HCT116 (cell line): ENCODE results near the gene FSD1. TPM values are rescaled to one million over a fixed set of nuclear protein-coding genes. Genes with fewer than 3 reads are reported as not detected.

Experiments used
- ATAC-seq: fragments of 200-7000 bp; cut with Tn5 transposase; 2 replicates; pipeline ENCODE4 v1.9.1; 2020; ENCODE audit warnings: mild to moderate bottlenecking, moderate library complexity
- BruUV-seq: library from RNA; stranded (reverse); fragments of 400-500 nt; replicated peaks from 2 replicates; lab custom pipeline; 2021; lab: Mats Ljungman, UMichigan
- CTCF ChIA-PET: fragments of 300-600 bp; sonication (Branson Sonifier 250); formaldehyde crosslinking; loops from one replicate; lab custom pipeline; 2021; ENCODE audit warnings: antibody characterized with exemption; lab: Charles Lee
- POLR2A ChIA-PET: fragments of 300-600, 350-600 bp; sonication (Branson Sonifier 250); formaldehyde crosslinking; loops from one replicate; lab custom pipeline; 2021; ENCODE audit warnings: antibody characterized with exemption; lab: Charles Lee
- RAD21 ChIA-PET, 2 experiments: fragments of 300-600 bp; sonication (Branson Sonifier 250); formaldehyde crosslinking; loops; one replicate each; lab custom pipeline; 2023; ENCODE audit warnings: low total read pairs in 2 of 2; ENCODE audit not compliant: uncharacterized antibody in 2 of 2, unreplicated experiment in 2 of 2, low non-redundant PET in 1 of 2; lab: Charles Lee
- DNase-seq: peaks from one replicate; pipeline ENCODE4 v3.0.0-alpha.2; 2010; ENCODE audit warnings: low read depth, low spot score
- H2AFZ ChIP-seq: fragments of 200-600 bp; shearing (Covaris generic), sonication (generic); 2 replicates; pipeline ENCODE4 v1.6.1; 2017; ENCODE audit warnings: low read depth, mixed run types, mixed read lengths, antibody characterized with exemption, low read length; ENCODE audit not compliant: poor library complexity, severe bottlenecking
- H3K27ac ChIP-seq: 2 replicates; pipeline ENCODE4 v1.5.1; 2012; ENCODE audit warnings: low read depth, low read length
- H3K27me3 ChIP-seq: fragments of 200-600 bp; sonication (generic); 2 replicates; pipeline ENCODE4 v1.6.1; 2016; ENCODE audit warnings: mixed run types, low read length, mixed read lengths; ENCODE audit not compliant: insufficient read depth
- H3K36me3 ChIP-seq, 2 experiments: fragments of 200-500 bp in 1 of 2; fragments of 200-600 bp in 1 of 2; sonication (Bioruptor generic) in 1 of 2; sonication (generic) in 1 of 2; 2 replicates each; pipeline versions ENCODE4 v1.5.1 to v1.6.1; 2014 to 2016; ENCODE audit warnings: low read length in 2 of 2, inconsistent platforms in 1 of 2, mixed read lengths in 1 of 2, mixed run types in 1 of 2; ENCODE audit not compliant: insufficient read depth in 2 of 2, control insufficient read depth in 1 of 2
- H3K4me1 ChIP-seq, 2 experiments: fragments of 200-600 bp in 1 of 2; sonication (generic) in 1 of 2; 2 replicates each; pipeline versions ENCODE4 v1.5.1 to v1.6.1; 2012 to 2017; ENCODE audit warnings: low read length in 2 of 2, inconsistent platforms in 1 of 2, mild to moderate bottlenecking in 1 of 2, mixed read lengths in 1 of 2, mixed run types in 1 of 2, moderate library complexity in 1 of 2; ENCODE audit not compliant: insufficient read depth in 2 of 2, control insufficient read depth in 1 of 2
- H3K4me2 ChIP-seq: fragments of 200-600 bp; sonication (generic); 2 replicates; pipeline ENCODE4 v1.6.1; 2017; ENCODE audit warnings: mixed run types, low read length, mixed read lengths
- H3K4me3 ChIP-seq, 2 experiments: fragments of 200-600 bp in 1 of 2; sonication (generic) in 1 of 2; replicated peaks in 1 of 2; 2 replicates each; pipeline ENCODE4 v1.5.1; 2011 to 2016; ENCODE audit warnings: low read length in 2 of 2, control low read depth in 1 of 2, low read depth in 1 of 2, mild to moderate bottlenecking in 1 of 2, mixed read lengths in 1 of 2, mixed run types in 1 of 2
- H3K79me2 ChIP-seq: fragments of 200-600 bp; sonication (generic); 2 replicates; pipeline ENCODE4 v1.6.1; 2017; ENCODE audit warnings: mild to moderate bottlenecking, mixed run types, low read length, moderate library complexity, mixed read lengths; ENCODE audit not compliant: insufficient read depth
- H3K9ac ChIP-seq: fragments of 200-600 bp; sonication (generic); 2 replicates; pipeline ENCODE4 v1.6.1; 2016; ENCODE audit warnings: low read length, mixed read lengths
- H3K9me2 ChIP-seq: fragments of 200-600 bp; sonication (generic), shearing (Covaris generic); 2 replicates; pipeline ENCODE4 v1.6.1; 2017; ENCODE audit warnings: mixed run types, mild to moderate bottlenecking, moderate library complexity; ENCODE audit not compliant: insufficient read depth
- H3K9me3 ChIP-seq, 2 experiments: fragments of 200-500 bp in 1 of 2; fragments of 200-600 bp in 1 of 2; sonication (Bioruptor generic) in 1 of 2; sonication (generic) in 1 of 2; 2 replicates each; pipeline ENCODE4 v1.6.1; 2014 to 2017; ENCODE audit warnings: low read length in 2 of 2, mixed read lengths in 2 of 2, inconsistent platforms in 1 of 2, low read depth in 1 of 2, mild to moderate bottlenecking in 1 of 2, mixed run types in 1 of 2, moderate library complexity in 1 of 2; ENCODE audit not compliant: control insufficient read depth in 1 of 2, insufficient read depth in 1 of 2
- H4K20me1 ChIP-seq: fragments of 200-600 bp; sonication (generic), shearing (Covaris generic); 2 replicates; pipeline ENCODE4 v1.6.1; 2017; ENCODE audit warnings: mixed run types, mild to moderate bottlenecking, moderate library complexity; ENCODE audit not compliant: insufficient read depth
- ATF3 ChIP-seq: IDR thresholded peaks from 2 replicates; pipeline ENCODE4 v1.6.1; 2012
- CBX3 ChIP-seq: IDR thresholded peaks from 2 replicates; pipeline ENCODE4 v1.6.1; 2012; ENCODE audit warnings: low read depth
- CEBPB ChIP-seq: IDR thresholded peaks from 2 replicates; pipeline ENCODE4 v1.6.1; 2012; ENCODE audit warnings: low read depth
- CTCF ChIP-seq, 3 experiments: fragments of 200-600 bp in 1 of 3; sonication (generic) in 1 of 3; IDR thresholded peaks in 2 of 3; conservative IDR thresholded peaks in 1 of 3; 2 replicates each; pipeline ENCODE4 v1.5.1; 2012 to 2017; ENCODE audit warnings: low read depth in 2 of 3, low read length in 2 of 3, antibody characterized with exemption in 1 of 3, borderline replicate concordance in 1 of 3, control low read depth in 1 of 3, mild to moderate bottlenecking in 1 of 3, mixed read lengths in 1 of 3, mixed run types in 1 of 3, moderate library complexity in 1 of 3; ENCODE audit not compliant: insufficient read depth in 1 of 3
- EGR1 ChIP-seq: IDR thresholded peaks from 2 replicates; pipeline ENCODE4 v1.6.1; 2012; ENCODE audit warnings: low read depth
- ELF1 ChIP-seq: IDR thresholded peaks from 2 replicates; pipeline ENCODE4 v1.6.1; 2012; ENCODE audit warnings: low read depth, borderline replicate concordance
- EZH2 ChIP-seq: fragments of 200-600 bp; sonication (generic); IDR thresholded peaks from 2 replicates; pipeline ENCODE4 v1.6.1; 2017; ENCODE audit warnings: antibody characterized with exemption, mixed run types
- EZH2phosphoT487 ChIP-seq: fragments of 200-600 bp; IDR thresholded peaks from 2 replicates; pipeline ENCODE4 v1.6.1; 2018; ENCODE audit warnings: antibody characterized with exemption, borderline replicate concordance
- FOSL1 ChIP-seq: IDR thresholded peaks from 2 replicates; pipeline ENCODE4 v1.6.1; 2012; ENCODE audit warnings: low read depth
- JUND ChIP-seq: IDR thresholded peaks from 2 replicates; pipeline ENCODE4 v1.6.1; 2012
- MAX ChIP-seq: IDR thresholded peaks from 2 replicates; pipeline ENCODE4 v1.6.1; 2012
- POLR2A ChIP-seq: IDR thresholded peaks from 2 replicates; pipeline ENCODE4 v1.7.0; 2011; ENCODE audit warnings: borderline replicate concordance; ENCODE audit not compliant: insufficient read depth, insufficient read length; ENCODE audit errors: extremely low read depth
- POLR2AphosphoS5 ChIP-seq: IDR thresholded peaks from 2 replicates; pipeline ENCODE4 v1.6.1; 2011; ENCODE audit warnings: mild to moderate bottlenecking, low read depth, low read length, moderate library complexity
- REST ChIP-seq: IDR thresholded peaks from 2 replicates; pipeline ENCODE4 v1.6.1; 2012; ENCODE audit warnings: low read depth
- SIN3A ChIP-seq: IDR thresholded peaks from 2 replicates; pipeline ENCODE4 v1.6.1; 2012; ENCODE audit warnings: low read depth
- SRF ChIP-seq: IDR thresholded peaks from 2 replicates; pipeline ENCODE4 v1.6.1; 2012; ENCODE audit warnings: low read depth
- TCF7L2 ChIP-seq: IDR thresholded peaks from 2 replicates; pipeline ENCODE4 v1.7.0; 2011; ENCODE audit warnings: borderline replicate concordance, inconsistent platforms; ENCODE audit not compliant: insufficient read depth, insufficient read length; ENCODE audit errors: extremely low read depth
- YY1 ChIP-seq: IDR thresholded peaks from 2 replicates; pipeline ENCODE4 v1.6.1; 2011; ENCODE audit warnings: low read length, low read depth, moderate library complexity, mild to moderate bottlenecking; ENCODE audit not compliant: insufficient replicate concordance; ENCODE audit errors: extremely low read depth
- ZFX ChIP-seq: fragments of 450-650 bp; IDR thresholded peaks from 2 replicates; pipeline ENCODE4 v1.6.1; 2017
- ZNF274 ChIP-seq: fragments of 200-500 bp; sonication (Bioruptor generic); IDR thresholded peaks from 2 replicates; pipeline ENCODE4 v1.6.1; 2014; ENCODE audit warnings: mild to moderate bottlenecking, low read depth, low read length, inconsistent platforms
- intact Hi-C: fragments of 100-400 bp; cut with micrococcal nuclease; formaldehyde crosslinking; loops from 2 replicates; pipeline ENCODE4 v1.10.0; 2022
- total RNA-seq: library from RNA; stranded (reverse); gene quantifications from one replicate; pipeline ENCODE4 v1.2.1, GENCODE V29; 2021; ENCODE audit not compliant: unreplicated experiment

Gene FSD1
- total RNA-seq, 1 experiment from 2014 or later: 20.1 TPM

GRCh38 chr19:4313847-4314490 lies 9.6 kb downstream of the FSD1 start (continued):
- no peak for TF ChIP-seq CTCF (IDR thresholded peaks at IDR 0.05 in 2 of 3, conservative IDR thresholded peaks at IDR 0.05 in 1 of 3; ENCODE audit: borderline replicate concordance in 1 of 3, insufficient read depth in 1 of 3, low read depth in 2 of 3, low read length in 2 of 3)
- no peak for TF ChIP-seq YY1
- no peak for TF ChIP-seq ZNF274
- no peak for TF ChIP-seq TCF7L2
- TF ChIP-seq EZH2: no peak
- no peak for TF ChIP-seq FOSL1
- no peak for TF ChIP-seq ELF1

GRCh38 chr19:4316956-4317355 lies 12.6 kb downstream of the FSD1 start:
- TF ChIP-seq SIN3A (no peak), EZH2phosphoT487 (no peak), ZFX (no peak), CEBPB (no peak), YY1 (no peak), MAX (no peak), CBX3 (no peak), ZNF274 (no peak), SRF (no peak), ELF1 (no peak), POLR2AphosphoS5 (no peak), ATF3 (no peak), POLR2A (no peak), FOSL1 (no peak), EGR1 (no peak), JUND (no peak), REST (no peak)
- TF ChIP-seq, all 23 proteins: peak for 0

More at GRCh38 chr19:4316956-4317355, 12.6 kb downstream of the FSD1 start:
- Histone ChIP-seq H3K27ac (no peak overlapping the region), H3K4me2 (no peak overlapping the region), H2AFZ (no peak overlapping the region), H4K20me1 (no peaks in the 10 kb centered on the region), H3K79me2 (no peaks in the 10 kb centered on the region), H3K4me3 (no peak overlapping the region), H3K4me1 (no peaks in the 10 kb centered on the region), H3K9ac (no peak overlapping the region), H3K27me3 (no peaks in the 10 kb centered on the region), H3K36me3 (no peaks in the 10 kb centered on the region), H3K9me2 (no peaks in the 10 kb centered on the region), H3K9me3 (no peaks in the 10 kb centered on the region)
- POLR2A ChIA-PET: no interaction called here
- no peak for DNase-seq
- RAD21 ChIA-PET: no interaction called here
- CTCF ChIA-PET: no interaction called here
- intact Hi-C loops: no loop called here
- no TSS peak for BruUV-seq
- ATAC-seq: no peak
